ENCODE data around the gene CYP2C19.
"Not testable (repeated sequence)": the region's sequence is repeated elsewhere in the genome, so short reads cannot be mapped to it uniquely, and the experiment has no call there.

Gene CYP2C19

GRCh38 chr10:94858005-94858404 is 95.5 kb downstream of the CYP2C19 start:
- TF ChIP-seq, protein P1, sequence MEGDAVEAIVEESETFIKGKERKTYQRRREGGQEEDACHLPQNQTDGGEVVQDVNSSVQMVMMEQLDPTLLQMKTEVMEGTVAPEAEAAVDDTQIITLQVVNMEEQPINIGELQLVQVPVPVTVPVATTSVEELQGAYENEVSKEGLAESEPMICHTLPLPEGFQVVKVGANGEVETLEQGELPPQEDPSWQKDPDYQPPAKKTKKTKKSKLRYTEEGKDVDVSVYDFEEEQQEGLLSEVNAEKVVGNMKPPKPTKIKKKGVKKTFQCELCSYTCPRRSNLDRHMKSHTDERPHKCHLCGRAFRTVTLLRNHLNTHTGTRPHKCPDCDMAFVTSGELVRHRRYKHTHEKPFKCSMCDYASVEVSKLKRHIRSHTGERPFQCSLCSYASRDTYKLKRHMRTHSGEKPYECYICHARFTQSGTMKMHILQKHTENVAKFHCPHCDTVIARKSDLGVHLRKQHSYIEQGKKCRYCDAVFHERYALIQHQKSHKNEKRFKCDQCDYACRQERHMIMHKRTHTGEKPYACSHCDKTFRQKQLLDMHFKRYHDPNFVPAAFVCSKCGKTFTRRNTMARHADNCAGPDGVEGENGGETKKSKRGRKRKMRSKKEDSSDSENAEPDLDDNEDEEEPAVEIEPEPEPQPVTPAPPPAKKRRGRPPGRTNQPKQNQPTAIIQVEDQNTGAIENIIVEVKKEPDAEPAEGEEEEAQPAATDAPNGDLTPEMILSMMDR (IDR thresholded peaks at IDR 0.05; ENCODE audit: extremely low read depth, insufficient read depth, missing control alignments): no peak
- no peak for DNase-seq (ENCODE audit: low spot score)
- in situ Hi-C loops (cut with MboI; ENCODE audit: low pct_unique_long_range_greater_than_20kb, low sequenced_read_pairs, unreplicated experiment): no loop called here

DNA sequence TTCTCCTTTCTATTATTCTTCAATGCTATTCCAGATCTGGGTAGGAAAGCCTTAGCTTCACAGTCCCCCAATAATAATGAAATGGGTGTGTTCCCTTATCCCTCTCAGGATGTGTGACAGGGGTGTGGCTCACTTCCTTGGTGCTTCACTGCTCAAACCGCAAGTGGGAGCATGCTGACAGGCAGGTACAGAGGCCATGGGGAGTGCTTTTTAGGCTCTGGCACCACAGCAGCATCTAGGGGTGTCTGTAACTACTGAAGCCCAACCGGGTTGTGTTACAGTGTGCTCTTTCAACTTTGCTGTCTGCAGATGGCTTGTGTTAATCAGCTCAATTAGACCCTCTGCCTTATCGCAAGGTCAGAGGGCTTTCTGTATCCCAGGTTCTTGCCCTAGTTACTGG is 96.6 kb downstream of the CYP2C19 start:
- no peak for DNase-seq (ENCODE audit: low spot score)
- TF ChIP-seq, protein P1 (IDR thresholded peaks at IDR 0.05; ENCODE audit: extremely low read depth, insufficient read depth, missing control alignments): no peak
- in situ Hi-C loops (cut with MboI; ENCODE audit: low pct_unique_long_range_greater_than_20kb, low sequenced_read_pairs, unreplicated experiment): no loop called here

GRCh38 chr10:94878649-94879048 is 116.2 kb downstream of the CYP2C19 start:
- TF ChIP-seq, protein P1 (IDR thresholded peaks at IDR 0.05; ENCODE audit: extremely low read depth, insufficient read depth, missing control alignments): no peak
- in situ Hi-C loops (cut with MboI; ENCODE audit: low pct_unique_long_range_greater_than_20kb, low sequenced_read_pairs, unreplicated experiment): no loop called here
- no peak for DNase-seq (ENCODE audit: low spot score)

- DNase-seq (ENCODE audit: low spot score): no peak
- TF ChIP-seq, protein P1 (IDR thresholded peaks at IDR 0.05; ENCODE audit: extremely low read depth, insufficient read depth, missing control alignments): no peak
- in situ Hi-C loops (cut with MboI; ENCODE audit: low pct_unique_long_range_greater_than_20kb, low sequenced_read_pairs, unreplicated experiment): no loop called here
Observed at GRCh38 chr10:94879214-94879613, 116.7 kb downstream of the CYP2C19 start.

GRCh38 chr10:94889123-94889522 is 126.6 kb downstream of the CYP2C19 start:
- TF ChIP-seq, protein P1 (IDR thresholded peaks at IDR 0.05; ENCODE audit: extremely low read depth, insufficient read depth, missing control alignments): no peak
- in situ Hi-C loops (cut with MboI; ENCODE audit: low pct_unique_long_range_greater_than_20kb, low sequenced_read_pairs, unreplicated experiment): no loop called here
- no peak for DNase-seq (ENCODE audit: low spot score)

DNA sequence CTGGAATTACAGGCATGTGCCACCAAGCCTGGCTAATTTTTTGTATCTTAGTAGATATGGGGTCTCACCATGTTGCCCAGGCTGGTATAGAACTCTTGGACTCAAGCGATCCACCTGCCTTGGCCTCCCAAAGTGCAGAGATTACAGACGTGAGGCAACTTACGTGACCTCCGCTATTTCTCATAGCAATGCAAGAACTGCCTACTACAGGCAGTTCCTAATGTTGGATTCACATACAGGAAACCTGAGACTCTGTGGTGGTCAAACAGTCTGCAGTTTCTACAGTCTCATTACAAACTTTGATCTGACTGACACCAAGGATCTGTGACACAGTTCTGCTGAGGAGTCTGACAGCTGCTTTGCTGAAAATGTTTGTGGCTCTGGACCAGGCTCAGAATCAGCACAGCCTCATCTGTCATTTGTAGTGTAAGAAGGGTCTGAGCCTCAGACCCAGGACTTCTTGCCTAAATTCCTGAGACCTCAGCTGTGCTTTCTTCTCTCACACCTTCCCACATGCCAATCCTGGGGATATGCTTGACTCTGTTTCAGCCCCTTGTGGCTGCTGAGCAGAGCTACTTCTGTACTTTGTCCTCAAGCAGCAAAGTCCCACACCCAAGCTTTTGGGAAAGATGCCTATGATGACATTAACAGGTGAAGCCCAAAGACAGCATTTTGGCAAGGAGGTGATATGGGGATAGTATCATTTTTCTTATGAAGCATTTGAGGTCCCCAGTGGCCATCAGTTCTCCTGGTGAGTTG is 128.0 kb downstream of the CYP2C19 start:
- in situ Hi-C loops (cut with MboI; ENCODE audit: low pct_unique_long_range_greater_than_20kb, low sequenced_read_pairs, unreplicated experiment): no loop called here
- no peak for DNase-seq (ENCODE audit: low spot score)
- TF ChIP-seq, protein P1 (IDR thresholded peaks at IDR 0.05; ENCODE audit: extremely low read depth, insufficient read depth, missing control alignments): no peak

- in situ Hi-C loops (cut with MboI; ENCODE audit: low pct_unique_long_range_greater_than_20kb, low sequenced_read_pairs, unreplicated experiment); DNase-seq (ENCODE audit: low spot score): not testable (repeated sequence)
Observed at GRCh38 chr10:94898414-94898813, 135.9 kb downstream of the CYP2C19 start.

Measured in GM13977 (cell line).